Endothelial cell (in vitro differentiated cells): ENCODE results near the gene MOB3C. TPM values are rescaled to one million over a fixed set of nuclear protein-coding genes. Genes with fewer than 3 reads are reported as not detected.

Experiments used
- DNase-seq: peaks from one replicate; pipeline ENCODE4 v3.0.0; 2021; ENCODE audit warnings: low spot score
- H3K27ac Mint-ChIP-seq: one replicate; pipeline ENCODE4 v1.8.0; 2021; ENCODE audit warnings: mixed read lengths, inconsistent platforms; ENCODE audit not compliant: unreplicated experiment
- H3K27me3 Mint-ChIP-seq: one replicate; pipeline ENCODE4 v1.8.0; 2021; ENCODE audit warnings: mild to moderate bottlenecking, moderate library complexity, mixed read lengths, inconsistent platforms; ENCODE audit not compliant: unreplicated experiment
- H3K36me3 Mint-ChIP-seq: one replicate; pipeline ENCODE4 v1.8.0; 2021; ENCODE audit warnings: mild to moderate bottlenecking, low read depth, mixed read lengths, inconsistent platforms; ENCODE audit not compliant: unreplicated experiment
- H3K4me1 Mint-ChIP-seq: one replicate; pipeline ENCODE4 v1.8.0; 2021; ENCODE audit warnings: mild to moderate bottlenecking, mixed read lengths, inconsistent platforms; ENCODE audit not compliant: unreplicated experiment
- H3K4me3 Mint-ChIP-seq: one replicate; pipeline ENCODE4 v1.8.0; 2021; ENCODE audit warnings: mild to moderate bottlenecking, mixed read lengths, inconsistent platforms; ENCODE audit not compliant: unreplicated experiment
- H3K9me3 Mint-ChIP-seq: one replicate; pipeline ENCODE4 v1.8.0; 2021; ENCODE audit warnings: mixed read lengths, inconsistent platforms; ENCODE audit not compliant: unreplicated experiment
- CTCF ChIP-seq: fragments of 200-600 bp; sonication (generic); IDR thresholded peaks from one replicate; pipeline ENCODE4 v1.5.0; 2021; ENCODE audit warnings: antibody characterized with exemption; ENCODE audit not compliant: unreplicated experiment
- total RNA-seq: library from RNA; stranded (reverse); fragmentation: NEBNext Ultra II Directional; extraction: Animal tissue kit (Norgen Biotek cat#: 25700); gene quantifications from one replicate; pipeline ENCODE4 v1.2.1, GENCODE V29; 2021; ENCODE audit not compliant: unreplicated experiment

Gene MOB3C
- total RNA-seq, 1 donor from 2014 or later = 80.7 TPM

GRCh38 chr1:46607345-46608130 is 9.1 kb downstream of the MOB3C start:
- Mint-ChIP-seq H3K27me3 (peaks cover 9% of the 10 kb centered on the region), H3K27ac (no peak overlapping the region), H3K9me3 (no peaks in the 10 kb centered on the region), H3K4me1 (peaks cover 65% of the 10 kb centered on the region), H3K36me3 (peaks cover 53% of the 10 kb centered on the region), H3K4me3 (peak overlapping the region; percentile 27)
- no peak for TF ChIP-seq CTCF
- DNase-seq = no peak

GRCh38 chr1:46606255-46606965 is 10.2 kb downstream of the MOB3C start:
- no peak for DNase-seq
- no peak for TF ChIP-seq CTCF
- no peaks in the 10 kb centered on the region for H3K9me3 Mint-ChIP-seq
- peaks cover 48% of the 10 kb centered on the region for H3K36me3 Mint-ChIP-seq
- H3K27me3 Mint-ChIP-seq = peaks cover 10% of the 10 kb centered on the region
- peak overlapping the region; percentile 9 for H3K27ac Mint-ChIP-seq
- peaks cover 61% of the 10 kb centered on the region for H3K4me1 Mint-ChIP-seq
- H3K4me3 Mint-ChIP-seq = peak overlapping the region; percentile 60

DNA sequence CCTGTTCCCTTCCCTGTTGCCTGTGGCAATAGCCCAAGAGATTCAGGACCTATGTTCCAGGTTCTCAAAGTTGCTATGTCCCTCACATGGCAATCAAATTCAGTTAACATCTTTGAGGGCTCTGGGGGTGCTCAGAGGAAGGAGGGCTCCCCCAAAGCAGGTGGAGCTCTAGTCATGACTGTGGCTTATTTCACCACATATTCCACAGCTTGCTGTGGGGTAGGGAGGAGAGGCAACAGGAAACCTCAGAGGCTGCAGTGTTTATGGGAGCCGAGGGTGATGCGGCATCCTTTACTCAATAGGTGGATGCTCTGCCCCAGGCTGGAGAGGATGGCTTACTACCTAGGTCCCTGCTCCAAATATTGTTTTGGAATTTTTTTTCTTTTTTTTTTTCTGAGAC is 11.4 kb downstream of the MOB3C start:
- DNase-seq = no peak

DNA sequence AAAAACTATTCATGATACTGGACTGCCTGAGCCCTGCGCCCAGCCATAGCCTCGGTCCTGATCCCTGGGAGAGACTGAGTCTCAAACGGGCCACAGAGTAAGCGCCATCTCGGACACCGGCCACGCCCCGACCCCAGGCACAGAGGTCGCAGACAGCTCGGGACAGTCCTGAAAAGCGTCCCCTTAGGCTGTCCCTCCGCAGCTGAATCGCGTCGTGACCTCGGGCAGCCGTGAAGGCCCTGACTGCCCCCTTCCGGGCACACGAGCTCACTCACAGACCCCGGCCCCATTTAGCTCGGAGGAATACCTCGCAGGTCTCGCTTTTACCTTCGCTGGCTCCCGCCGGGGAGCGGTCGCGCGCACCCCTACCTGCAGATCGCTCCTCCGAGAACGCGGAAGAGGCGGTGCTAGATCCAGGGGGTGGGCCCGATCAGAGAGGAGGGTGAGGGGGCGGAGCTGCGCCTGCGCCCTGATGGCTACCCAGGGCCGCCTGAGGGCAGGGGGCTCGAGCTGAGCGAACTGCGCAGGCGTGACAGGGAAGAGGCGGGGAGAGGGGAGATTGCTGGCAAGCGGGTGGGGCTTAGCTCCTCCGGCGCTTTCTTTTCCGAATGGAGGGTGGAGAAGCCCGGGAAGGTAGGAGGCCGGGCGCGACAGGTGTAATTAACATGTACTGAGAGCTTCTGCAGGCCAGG is 12.6 kb downstream of the MOB3C start, which contains the start of gene MKNK1:
TSS of gene MKNK1 (minus strand) at position 411 of the 692 bp plus-strand sequence. CDS start 20,941 bp downstream, outside the sequence.
- DNase-seq = peak; percentile 98
- Mint-ChIP-seq H3K9me3 (no peaks in the 10 kb centered on the region), H3K27me3 (peaks cover 12% of the 10 kb centered on the region), H3K4me1 (peaks cover 50% of the 10 kb centered on the region), H3K4me3 (peak within 1 kb of the TSS; percentile 92), H3K27ac (peak within 1 kb of the TSS; percentile 42), H3K36me3 (peaks cover 34% of the 10 kb centered on the region)
- TF ChIP-seq CTCF = peak; percentile 28

More for the DNA sequence above, 11.4 kb downstream of the MOB3C start:
- peak overlapping the region; percentile 30 for H3K27ac Mint-ChIP-seq
- H3K27me3 Mint-ChIP-seq = peaks cover 12% of the 10 kb centered on the region
- H3K4me1 Mint-ChIP-seq = peaks cover 51% of the 10 kb centered on the region
- TF ChIP-seq CTCF = no peak
- no peaks in the 10 kb centered on the region for H3K9me3 Mint-ChIP-seq
- H3K36me3 Mint-ChIP-seq = peaks cover 41% of the 10 kb centered on the region
- no peak overlapping the region for H3K4me3 Mint-ChIP-seq
